22Rv1 (cell line): Measurements from ENCODE around the gene CLK1.

Source experiments
- ZFX ChIP-seq: fragments of 450-650 bp; IDR thresholded peaks from 2 replicates; pipeline ENCODE4 v1.6.1; 2017; ENCODE audit warnings: antibody characterized with exemption, borderline replicate concordance
- TF ChIP-seq, protein P1 (sequence below): fragments of 450-650 bp; IDR thresholded peaks from 2 replicates; pipeline ENCODE4 v1.5.1; 2017; ENCODE audit warnings: mild to moderate bottlenecking

DNA sequence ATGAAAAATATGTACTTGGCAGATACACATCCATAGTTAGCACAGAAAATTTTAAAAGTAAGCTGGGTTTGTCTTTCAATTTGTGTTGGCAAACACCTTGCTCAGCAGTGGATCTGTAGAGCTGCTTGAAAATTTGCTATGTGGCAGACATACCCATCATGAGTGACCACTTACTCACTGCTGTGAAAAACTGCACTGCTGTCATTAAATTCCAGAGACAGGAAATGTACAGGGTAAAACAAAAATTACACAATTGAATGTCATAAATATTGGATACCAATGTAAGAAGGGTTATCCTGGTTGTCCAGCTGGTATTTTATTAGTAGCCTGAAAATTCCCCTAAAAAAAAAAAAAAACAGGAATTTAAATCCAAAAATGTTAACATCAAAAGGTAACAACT is 49.2 kb upstream of the CLK1 start:
- TF ChIP-seq, protein P1, sequence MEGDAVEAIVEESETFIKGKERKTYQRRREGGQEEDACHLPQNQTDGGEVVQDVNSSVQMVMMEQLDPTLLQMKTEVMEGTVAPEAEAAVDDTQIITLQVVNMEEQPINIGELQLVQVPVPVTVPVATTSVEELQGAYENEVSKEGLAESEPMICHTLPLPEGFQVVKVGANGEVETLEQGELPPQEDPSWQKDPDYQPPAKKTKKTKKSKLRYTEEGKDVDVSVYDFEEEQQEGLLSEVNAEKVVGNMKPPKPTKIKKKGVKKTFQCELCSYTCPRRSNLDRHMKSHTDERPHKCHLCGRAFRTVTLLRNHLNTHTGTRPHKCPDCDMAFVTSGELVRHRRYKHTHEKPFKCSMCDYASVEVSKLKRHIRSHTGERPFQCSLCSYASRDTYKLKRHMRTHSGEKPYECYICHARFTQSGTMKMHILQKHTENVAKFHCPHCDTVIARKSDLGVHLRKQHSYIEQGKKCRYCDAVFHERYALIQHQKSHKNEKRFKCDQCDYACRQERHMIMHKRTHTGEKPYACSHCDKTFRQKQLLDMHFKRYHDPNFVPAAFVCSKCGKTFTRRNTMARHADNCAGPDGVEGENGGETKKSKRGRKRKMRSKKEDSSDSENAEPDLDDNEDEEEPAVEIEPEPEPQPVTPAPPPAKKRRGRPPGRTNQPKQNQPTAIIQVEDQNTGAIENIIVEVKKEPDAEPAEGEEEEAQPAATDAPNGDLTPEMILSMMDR: no peak
- no peak for TF ChIP-seq ZFX
